Hematopoietic multipotent progenitor cell treated with erythropoietin and hydrocortisone succinate and interleukin-3 and kit ligand, for 6 days (in vitro differentiated cells): ENCODE results near the gene SLC7A4.
"Not testable (repeated sequence)": the region's sequence is repeated elsewhere in the genome, so short reads cannot be mapped to it uniquely, and the experiment has no call there.

ENCODE experiments used
- DNase-seq: peaks from one replicate; pipeline ENCODE4 v3.0.0-alpha.2; 2015

Gene SLC7A4

GRCh38 chr22:21061660-21062321 lies 29.4 kb upstream of the SLC7A4 start:
- not testable (repeated sequence) for DNase-seq

DNA sequence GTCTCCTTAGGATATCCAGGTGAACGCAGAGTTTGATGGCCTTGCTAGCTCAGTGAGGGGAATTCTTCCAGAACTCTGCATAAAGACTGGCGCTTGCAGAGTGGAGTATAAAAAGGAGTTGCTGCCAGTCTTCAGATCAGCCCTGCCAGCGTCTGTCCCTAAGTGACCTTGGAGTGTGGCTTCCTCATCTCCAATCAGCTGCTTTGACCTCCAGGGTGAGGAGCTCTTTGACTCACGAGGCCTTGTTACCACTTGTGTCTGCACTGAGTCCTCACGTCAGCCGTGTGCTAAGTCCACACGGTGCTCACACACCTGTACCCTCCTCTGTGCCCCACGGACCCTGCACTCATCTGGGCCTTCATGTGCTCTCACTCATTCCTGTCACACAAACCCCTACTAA lies 28.0 kb upstream of the SLC7A4 start:
- DNase-seq, result not testable (repeated sequence)

- DNase-seq, result peak; percentile 40
Measured at GRCh38 chr22:21055880-21056319, 23.5 kb upstream of the SLC7A4 start.

GRCh38 chr22:21055564-21055834 lies 23.1 kb upstream of the SLC7A4 start:
- no peak for DNase-seq

DNA sequence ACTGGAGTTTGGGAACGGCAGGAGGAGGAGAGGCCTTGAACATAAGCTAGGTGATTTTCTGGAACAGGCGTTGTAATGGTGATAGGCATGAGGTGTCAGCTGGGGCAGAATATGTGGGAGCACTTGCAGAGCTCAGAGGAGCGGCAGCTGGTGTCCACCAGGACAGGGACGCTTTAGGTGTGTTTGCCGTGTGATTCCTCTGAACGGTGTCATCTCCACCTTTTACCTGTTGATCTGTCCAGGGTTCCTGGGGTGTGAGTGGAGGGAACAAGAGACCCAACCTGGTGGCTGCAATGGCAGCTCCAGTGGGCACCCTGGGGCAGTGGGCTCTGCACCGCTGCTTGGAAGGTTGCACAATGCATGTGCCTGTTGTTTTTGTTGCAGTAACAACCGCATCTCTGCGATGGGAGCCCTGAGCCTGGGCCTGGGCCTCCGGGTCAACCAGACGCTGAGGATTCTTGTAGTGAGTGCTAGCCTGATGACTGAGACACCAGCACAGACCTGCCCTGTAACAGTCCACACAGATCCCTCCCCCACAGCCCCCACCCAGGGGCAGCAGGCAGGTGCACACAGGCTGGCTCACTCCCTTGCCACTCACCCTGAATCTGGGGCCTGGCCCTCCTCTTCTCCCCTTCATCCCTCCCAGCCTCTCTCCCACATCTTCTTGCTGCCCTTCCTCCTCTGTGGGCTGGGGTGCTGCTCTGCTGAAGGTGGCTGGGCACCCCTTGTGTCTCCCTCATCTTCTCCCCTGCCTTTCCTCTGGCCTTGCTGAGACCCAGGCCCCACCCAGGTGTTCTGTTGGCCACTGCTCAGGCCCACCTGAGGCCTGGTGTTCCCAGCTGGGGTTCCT lies 22.6 kb upstream of the SLC7A4 start:
- no peak for DNase-seq

DNA sequence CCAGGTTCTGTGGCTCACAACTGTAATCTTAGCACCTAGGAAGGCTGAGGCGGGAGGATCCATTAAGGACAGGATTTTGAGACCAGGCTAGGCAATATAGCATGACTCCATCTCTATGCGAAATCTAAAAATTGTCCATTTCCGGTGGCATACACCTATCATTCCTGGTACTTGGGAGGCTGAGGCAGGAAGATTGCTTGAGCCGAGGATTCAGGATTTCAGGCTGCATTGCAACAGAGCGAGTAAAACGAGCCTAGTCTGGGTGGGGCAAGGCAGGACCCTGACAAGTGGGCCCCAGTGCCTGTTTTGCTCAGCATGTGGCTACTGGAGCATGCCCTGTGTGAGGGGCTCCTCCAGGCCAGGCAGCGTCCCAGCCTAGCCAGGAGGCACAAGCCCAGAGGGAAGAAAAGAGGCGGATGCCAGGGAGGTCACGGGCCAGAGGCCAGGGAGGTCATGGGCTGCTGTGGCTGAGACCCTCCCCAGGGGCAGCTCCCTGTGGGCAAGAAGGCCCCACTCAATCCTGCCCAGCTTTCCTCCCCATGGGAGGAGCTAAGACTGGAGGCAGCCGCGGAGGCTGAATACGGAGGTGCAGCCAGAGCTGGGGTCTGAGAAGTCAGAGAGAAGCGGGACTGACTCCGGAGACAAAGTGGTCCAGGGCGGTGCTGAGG lies 21.8 kb upstream of the SLC7A4 start:
- no peak for DNase-seq

DNA sequence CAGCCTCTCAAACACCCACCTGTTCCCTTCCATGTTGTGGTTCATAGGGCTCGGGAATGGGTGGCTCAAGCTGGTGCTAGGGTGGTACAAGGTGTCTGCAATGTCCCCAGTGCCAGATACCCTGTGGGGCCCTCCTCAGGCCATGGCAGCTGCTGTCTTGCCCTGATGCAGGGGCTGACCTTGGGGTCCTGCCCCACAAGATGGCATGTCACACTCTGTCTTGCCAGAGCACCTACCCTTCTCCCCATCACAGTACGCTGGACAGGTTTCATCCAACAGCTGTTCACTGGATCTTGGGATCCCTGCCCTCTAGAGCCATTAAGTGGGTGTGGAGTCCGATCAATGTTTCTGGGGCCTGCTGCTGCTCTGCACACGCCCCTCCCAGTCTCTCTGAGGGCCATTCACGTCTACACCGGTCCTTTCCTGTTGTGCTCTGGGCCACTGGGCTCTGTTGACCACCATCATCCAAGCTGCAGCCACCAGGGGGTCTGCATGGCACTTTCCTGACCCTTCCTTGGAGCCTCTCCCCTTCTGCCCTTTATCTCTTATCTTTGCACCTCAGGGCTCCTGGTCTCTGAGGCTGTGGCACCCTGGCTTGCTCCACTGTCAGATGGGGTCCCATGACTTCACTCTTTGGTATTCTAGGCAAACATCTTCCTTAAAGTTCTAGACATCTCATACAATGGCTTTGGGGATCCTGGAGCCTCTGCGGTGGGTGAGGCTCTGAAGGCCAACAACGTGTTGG lies 20.5 kb upstream of the SLC7A4 start:
- no peak for DNase-seq

- DNase-seq, result no peak
Measured at GRCh38 chr22:21051831-21052400, 19.6 kb upstream of the SLC7A4 start.

DNA sequence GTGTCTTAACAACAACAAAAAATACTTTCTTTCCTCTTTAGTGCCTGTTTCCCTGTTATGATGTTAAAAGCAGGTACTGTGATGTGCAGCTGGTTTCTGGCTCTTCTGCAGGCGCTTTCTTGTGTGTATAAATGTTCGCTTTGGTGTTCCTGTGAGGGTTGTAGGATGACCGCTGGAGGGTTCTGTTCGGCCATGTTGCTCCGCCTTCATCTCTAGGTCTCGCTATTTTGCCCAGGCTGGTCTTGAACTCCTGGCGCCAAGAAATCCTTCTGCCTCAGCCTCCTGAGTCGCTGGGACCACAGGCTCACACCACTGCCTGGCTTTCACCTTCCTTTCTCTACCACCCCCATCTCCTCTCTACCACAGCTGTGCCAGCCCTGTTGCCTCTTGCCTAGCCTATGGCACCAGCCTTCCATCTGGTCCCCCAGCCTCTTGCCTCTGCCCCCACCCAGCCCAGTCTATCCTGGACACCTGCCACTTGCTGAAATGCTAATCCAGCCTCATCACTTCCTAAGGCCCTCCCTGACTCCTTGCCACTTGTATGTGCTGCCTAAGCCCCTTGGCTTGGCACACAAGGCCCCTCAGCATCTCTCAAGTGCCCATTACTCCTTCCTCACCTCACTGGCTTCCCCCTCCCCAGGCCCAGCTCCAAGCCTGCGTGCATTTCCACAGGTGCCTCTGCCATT lies 18.9 kb upstream of the SLC7A4 start:
- DNase-seq, result no peak

DNA sequence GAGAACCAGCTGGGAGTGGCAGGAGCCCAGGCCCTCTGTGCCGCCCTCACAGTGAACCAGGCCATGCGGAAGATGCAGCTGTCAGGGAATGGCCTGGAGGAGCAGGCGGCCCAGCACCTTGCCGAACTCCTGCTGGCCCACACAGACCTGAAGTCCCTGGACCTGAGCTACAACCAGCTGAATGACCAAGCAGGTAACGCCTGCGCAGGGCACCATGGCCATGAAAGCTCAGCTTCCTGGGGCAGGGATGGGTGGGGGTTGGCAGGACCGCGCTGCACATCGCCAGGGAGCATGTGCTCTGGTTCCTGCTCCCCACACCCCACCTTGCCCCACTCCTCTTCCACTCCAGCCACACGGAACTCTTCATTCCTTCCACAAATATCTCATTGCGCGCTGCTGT lies 16.6 kb upstream of the SLC7A4 start:
- DNase-seq, result not testable (repeated sequence)

- not testable (repeated sequence) for DNase-seq
Measured at GRCh38 chr22:21048448-21048847, 16.1 kb upstream of the SLC7A4 start.

- DNase-seq, result no peak
Measured at GRCh38 chr22:21047730-21048129, 15.4 kb upstream of the SLC7A4 start.

GRCh38 chr22:21047035-21047661 lies 14.8 kb upstream of the SLC7A4 start:
- DNase-seq, result no peak

GRCh38 chr22:21045585-21046294 lies 13.4 kb upstream of the SLC7A4 start, which contains the start of gene LRRC74B:
LRRC74B (plus strand) TSS chr22:21045946; CDS start chr22:21045987, 41 bp downstream.
- DNase-seq, result peak; percentile 92

GRCh38 chr22:21044931-21045584 lies 12.7 kb upstream of the SLC7A4 start:
- DNase-seq, result peak; percentile 35

- DNase-seq, result no peak
Measured at GRCh38 chr22:21043860-21044535, 11.6 kb upstream of the SLC7A4 start.

DNA sequence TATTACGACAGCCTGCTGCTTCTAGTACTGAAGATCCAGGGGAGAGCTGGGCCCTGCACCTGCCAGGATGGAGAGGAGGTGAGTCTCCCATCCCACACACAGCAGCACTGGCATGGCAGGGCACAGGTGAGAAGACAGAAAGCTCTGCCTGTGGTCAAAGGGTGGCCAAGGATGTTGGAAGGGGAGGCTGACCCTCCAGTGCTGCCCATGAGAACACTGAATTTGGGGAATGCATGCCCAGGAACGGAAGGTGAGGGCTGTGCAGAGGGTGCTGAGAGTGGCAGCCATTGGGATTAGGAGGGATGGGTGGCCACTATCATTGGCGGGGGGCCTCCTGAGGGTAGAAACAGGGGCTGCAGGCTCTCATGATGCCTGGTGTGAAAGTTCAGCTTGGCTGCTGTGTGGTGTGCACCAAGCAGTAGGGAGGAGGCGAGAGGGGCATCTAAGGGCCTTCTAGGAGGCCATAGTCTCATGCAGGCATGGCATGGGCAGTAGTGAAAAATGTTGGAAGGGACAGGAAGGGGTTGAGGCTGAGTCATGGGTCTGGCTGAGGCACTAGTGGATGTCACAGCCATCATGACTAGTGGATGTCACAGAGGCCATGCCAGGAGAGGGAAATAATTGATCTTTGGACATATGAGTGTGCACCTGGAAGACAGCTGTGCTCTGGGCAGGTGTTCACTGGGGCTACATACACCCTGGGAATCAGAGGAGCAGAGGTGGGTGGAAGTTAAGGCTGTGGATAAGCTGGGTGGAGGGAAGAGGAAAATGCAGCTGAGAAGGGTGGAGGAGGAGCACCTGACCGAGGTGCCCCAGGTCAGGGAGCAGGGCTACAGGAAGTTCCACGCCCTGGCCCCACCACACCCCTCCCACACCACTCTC lies 10.9 kb upstream of the SLC7A4 start:
- DNase-seq, result no peak

GRCh38 chr22:21041937-21042336 lies 9.6 kb upstream of the SLC7A4 start:
- no peak for DNase-seq

GRCh38 chr22:21039158-21039557 lies 6.8 kb upstream of the SLC7A4 start:
- not testable (repeated sequence) for DNase-seq
